ENCODE measurements around the gene LTC4S. TPM values are rescaled to one million over a fixed set of nuclear protein-coding genes. Genes with fewer than 3 reads are reported as not detected.
A peak's percentile ranks its signal among the peaks of the same experiment; 100 is the strongest.
"Not testable (repeated sequence)": the region's sequence is repeated elsewhere in the genome, so short reads cannot be mapped to it uniquely, and the experiment has no call there.

LTC4S gene
- total RNA-seq, 1 donor from 2014 or later = 2.6 TPM

DNA sequence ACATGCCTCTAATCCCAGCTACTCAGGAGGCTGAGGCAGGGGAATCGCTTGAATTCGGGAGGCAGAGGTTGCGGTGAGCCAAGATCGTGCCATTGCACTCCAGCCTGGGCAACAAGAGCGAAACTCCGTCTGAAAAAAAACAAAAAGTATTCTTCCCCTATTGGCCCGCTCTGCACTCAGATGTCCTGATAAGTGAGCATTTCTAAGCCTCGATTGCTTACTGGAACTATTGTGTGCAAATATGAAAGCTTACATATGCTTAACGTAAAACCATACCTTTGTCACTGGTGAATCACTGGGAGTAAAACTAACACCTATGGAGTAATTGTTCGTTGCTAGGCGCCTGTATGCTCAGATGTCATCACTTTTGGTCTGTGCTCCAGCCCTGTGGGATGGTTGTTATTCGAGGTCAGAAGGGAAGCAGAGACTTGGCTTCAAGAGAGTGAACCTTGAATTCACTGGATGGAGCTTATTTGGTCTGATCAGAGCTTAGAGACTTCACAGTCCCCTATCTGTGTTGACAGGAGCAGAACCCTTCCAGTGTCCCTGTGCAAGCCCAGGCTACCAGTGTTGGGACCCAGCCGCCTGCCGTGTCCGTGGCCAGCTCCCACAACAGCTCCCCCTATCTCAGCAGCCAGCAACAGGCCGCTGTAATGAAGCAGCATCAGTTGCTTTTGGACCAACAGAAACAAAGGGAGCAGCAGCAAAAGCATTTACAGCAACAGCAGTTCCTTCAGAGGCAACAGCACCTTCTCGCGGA, 25.3 kb upstream of the LTC4S start:
- ATAC-seq (peak; percentile 18), DNase-seq (ENCODE audit: low spot score) (no peak)

DNA sequence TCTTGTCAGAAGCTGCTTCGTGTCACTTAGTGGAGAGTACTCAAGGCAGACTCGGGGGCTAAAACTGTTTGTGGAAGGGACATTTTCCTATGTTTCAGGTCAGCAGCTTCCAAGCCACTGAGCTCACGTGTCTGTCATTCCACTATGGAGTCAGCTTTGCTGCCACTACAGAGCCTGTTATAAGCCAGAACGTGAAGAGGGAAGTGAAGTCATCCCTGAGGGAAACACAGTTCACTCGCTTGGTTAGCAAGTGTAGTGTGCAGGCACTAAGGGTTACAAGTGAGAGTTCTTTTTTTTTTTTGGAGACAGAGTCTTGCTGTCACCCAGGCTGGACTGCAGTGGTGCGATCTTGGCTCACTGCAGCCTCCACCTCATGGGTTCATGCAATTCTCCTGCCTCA, 24.5 kb upstream of the LTC4S start:
- no peak for DNase-seq (ENCODE audit: low spot score)
- no peak for ATAC-seq

DNA sequence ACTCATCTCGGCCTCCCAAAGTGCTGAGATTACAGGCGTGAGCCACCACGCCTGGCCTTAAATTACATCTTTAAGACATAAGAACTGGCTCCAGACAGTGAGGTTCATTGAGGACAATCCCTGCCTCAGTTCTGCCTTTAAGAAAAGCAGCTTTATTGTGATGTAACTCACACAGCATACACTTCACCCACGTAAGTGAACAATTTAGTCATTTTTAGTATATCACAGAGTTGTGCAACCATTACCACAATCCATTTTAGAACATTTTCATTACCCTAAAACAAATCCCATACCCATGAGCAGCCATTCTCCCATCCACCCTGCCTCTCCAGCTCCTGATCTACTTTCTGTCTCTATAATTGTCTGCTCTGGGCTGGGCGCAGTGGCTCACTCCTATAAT, 24.0 kb upstream of the LTC4S start:
- DNase-seq (ENCODE audit: low spot score) (no peak), ATAC-seq (no peak)

DNA sequence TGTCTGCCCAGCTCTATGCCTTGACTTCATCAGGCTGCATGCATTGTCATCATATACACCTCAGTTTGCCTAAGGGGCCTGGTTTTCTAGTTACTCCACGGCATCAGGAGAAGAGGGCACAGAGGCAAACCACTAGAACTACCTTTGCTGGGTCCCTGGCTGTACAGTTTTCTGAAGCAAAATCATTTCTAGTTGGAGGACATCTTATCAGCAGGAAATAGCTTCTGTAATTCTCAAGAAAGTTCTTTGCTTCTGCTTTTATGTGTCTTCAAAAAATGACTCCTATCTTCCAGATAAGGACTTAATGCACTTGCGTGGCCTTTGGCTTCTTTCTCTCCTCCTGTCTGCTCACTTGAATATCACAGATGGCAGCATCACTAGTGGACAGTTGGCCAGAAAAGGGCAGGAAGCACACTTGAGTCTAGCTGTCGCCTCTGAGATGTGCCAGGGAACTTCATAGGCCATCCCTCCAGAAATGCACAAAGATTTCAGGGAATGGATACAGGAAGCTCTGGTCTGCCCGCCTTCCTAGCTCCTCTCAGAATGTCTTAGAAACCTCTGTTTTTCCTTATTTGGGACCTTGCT, 22.4 kb upstream of the LTC4S start:
- DNase-seq (ENCODE audit: low spot score) (no peak), ATAC-seq (no peak)

DNA sequence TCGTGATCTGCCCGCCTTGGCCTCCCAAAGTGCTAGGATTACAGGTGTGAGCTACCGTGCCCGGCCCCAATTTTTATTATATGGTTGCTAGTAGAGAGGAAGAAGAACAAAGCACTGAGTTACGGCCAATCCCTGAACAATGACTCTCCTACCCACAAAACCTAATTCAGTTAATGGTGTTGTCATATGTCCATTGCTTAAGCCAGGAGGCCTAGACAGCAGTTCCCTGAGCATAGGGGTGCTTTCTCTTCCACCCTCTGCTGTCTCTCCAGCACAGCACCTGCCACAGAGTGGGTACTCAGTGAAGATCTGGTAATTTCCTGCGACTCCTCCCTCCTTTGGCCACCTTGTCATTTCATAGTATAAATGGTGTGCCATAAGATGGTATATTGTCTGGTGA, 21.4 kb upstream of the LTC4S start:
- ATAC-seq (no peak), DNase-seq (ENCODE audit: low spot score) (no peak)

DNA sequence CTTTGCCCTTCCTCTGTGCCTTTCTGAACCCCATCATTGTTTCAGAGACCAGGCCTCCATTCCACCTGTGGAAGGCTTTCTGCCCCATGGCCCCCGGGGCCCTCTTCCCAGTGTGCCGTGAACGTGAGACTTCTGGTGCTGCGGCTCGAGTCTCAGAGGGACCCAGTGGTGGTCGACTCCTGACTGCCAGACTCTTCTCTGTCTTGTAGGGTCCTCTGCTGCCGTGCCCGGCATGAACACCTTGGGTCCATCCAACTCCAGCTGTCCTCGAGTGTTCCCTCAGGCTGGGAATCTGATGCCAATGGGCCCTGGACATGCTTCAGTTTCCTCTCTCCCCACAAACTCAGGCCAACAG, 20.1 kb upstream of the LTC4S start:
- DNase-seq (ENCODE audit: low spot score) (no peak), ATAC-seq (no peak)

DNA sequence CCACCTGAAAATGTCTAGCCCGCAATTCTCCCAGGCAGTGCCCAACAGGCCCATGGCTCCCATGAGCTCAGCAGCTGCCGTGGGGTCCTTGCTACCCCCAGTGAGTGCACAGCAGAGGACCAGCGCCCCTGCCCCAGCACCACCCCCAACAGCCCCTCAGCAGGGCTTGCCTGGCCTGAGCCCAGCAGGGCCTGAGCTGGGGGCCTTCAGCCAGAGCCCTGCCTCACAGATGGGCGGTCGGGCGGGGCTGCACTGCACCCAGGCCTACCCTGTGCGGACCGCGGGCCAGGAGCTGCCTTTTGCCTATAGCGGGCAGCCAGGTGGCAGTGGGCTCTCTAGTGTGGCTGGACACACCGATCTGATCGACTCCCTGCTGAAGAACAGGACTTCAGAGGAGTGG, 19.3 kb upstream of the LTC4S start:
- no peak for ATAC-seq
- no peak for DNase-seq (ENCODE audit: low spot score)

DNA sequence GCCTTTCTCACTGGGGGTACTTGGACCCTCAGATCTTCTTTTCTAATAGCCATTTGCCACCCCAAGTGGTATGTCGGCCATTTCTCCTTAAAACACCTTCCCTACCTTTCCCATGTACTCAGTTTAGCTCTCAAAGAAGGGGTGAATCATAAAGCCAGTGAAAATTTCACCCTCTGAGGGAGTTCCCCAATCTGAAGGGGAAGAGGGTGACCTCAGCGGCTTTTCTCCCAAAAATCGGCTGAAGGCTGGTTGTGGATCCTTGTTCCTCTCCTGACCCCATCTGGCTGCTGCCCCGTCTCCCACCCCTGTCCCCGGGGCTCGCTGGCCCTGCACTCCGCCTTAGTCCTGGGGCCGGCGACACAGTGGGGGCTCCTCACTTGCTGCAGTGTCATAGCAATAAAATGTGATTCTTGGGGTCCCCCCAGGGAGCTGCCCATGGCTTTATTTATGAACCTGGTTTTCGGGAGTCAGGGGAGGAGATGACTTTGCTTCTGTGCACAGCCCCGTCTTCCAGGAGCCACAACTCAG, 17.3 kb upstream of the LTC4S start:
- no peak for ATAC-seq
- DNase-seq (ENCODE audit: low spot score) = no peak

DNA sequence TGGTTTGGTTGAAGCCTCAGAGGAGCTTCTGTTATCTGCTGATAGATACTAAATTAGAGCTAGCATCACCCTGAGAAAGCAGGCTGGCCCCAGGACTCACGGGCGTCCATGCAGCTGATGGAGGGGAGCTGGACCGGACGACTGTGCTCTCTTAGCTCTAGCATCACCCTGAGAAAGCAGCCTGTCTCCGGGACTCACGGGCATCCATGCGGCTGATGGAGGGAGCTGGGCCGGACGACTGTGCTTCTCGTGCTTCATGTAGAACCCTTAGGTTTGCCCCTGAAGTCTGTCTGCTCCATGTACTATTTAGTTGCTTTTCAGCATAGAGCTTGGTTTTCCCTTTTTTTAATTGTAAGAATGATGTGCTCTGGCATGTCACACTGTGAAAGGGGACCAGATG, 16.3 kb upstream of the LTC4S start:
- DNase-seq (ENCODE audit: low spot score) = no peak
- ATAC-seq = no peak

DNA sequence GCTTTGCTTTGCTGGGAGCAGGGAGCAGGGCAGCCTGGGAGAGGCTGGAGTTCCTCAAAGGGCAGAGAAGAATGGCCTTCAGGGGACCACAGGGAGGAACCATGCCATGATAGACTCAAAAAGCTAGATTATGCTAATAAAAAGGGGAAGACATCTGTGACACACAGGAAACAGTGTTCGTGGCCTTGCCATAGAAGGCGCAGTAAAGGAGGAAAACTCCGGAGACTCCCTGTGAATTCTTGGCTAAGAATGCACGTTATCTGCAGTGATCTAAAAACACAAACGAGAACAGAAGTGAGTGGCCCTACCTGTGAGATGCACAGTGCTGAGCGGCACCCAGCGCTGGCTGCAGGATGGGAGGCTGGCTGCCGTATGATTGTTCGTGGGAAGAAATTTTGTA, 15.9 kb upstream of the LTC4S start:
- no peak for DNase-seq (ENCODE audit: low spot score)
- peak; percentile 11 for ATAC-seq

DNA sequence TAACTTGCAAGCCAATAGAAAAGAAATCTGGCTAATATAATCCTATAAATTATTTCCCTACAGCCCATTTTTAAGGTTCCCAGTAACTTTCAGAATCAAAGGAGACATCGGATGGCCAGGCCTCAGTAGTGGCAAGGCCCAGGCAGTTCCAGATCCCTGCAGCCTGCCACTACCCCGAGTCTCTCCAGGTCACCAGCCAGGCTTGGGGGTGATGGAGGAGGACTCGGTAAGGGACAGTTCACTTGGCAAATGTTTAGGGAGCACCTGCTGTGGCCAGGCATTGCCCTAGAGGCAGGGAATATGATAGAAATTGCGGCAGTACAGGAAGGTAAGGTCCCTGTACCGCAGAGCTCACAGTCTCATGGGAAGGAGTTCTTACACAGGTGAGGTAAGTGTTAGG, 15.2 kb upstream of the LTC4S start:
- DNase-seq (ENCODE audit: low spot score) (no peak), ATAC-seq (no peak)

DNA sequence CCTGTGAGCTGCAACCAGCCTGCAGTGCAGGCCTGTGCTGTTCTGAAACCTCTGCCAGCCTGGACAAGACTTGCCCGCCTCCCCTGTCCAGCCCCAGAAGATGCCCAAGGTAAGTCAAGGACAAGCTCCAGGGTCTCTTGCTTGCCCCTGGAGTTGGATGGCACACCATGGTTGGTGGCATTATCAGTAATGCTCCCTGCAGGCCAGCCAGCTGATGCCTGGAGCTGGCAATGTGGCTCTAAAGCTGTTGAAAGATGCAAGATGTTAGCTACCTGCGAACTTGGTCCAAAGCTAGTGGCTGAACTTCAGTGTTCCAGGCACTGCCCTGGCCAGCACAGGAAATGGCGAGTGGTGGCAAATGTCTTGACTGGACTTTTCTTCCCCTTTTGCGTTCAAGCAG, 14.0 kb upstream of the LTC4S start:
- ATAC-seq = no peak
- no peak for DNase-seq (ENCODE audit: low spot score)

DNA sequence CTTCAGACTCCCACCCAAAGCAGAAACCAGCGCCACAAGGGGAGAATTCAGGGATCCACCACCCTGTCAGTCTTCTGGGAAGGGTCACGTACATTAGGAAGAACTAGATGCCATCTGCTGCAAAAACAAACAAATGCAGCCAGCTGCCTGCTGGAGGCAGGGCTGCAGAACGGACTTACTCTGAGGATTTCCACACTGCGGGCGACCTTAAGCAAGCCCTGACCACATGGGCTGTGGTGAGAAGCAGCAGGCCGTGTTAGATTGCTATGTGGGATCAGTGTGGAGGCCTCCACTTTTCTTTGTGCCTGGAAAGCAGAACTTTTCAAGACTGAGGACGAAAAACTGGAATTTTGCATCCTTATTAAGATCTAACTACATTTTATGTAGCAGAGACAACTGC, 13.4 kb upstream of the LTC4S start:
- DNase-seq (ENCODE audit: low spot score) (no peak), ATAC-seq (peak; percentile 13)

DNA sequence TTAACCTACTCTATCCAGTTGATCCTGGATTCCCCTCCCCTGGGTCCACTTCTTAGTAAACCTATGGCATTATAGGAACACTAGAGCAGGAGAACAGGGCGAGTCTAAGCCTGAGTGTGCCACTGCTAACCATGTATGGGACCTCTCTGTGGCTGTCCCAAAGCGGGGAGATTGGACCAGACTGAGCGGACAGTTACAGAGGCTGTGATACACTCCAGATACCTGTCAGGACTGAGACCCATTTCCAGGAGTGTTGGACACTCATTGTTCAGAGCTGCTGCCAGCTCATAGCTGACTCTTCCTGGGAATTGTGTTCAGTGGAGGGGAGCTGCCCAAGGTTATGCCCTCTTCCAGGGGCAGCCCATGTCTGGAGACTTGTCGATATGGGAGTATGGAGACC, 11.9 kb upstream of the LTC4S start:
- no peak for ATAC-seq
- DNase-seq (ENCODE audit: low spot score) = no peak

DNA sequence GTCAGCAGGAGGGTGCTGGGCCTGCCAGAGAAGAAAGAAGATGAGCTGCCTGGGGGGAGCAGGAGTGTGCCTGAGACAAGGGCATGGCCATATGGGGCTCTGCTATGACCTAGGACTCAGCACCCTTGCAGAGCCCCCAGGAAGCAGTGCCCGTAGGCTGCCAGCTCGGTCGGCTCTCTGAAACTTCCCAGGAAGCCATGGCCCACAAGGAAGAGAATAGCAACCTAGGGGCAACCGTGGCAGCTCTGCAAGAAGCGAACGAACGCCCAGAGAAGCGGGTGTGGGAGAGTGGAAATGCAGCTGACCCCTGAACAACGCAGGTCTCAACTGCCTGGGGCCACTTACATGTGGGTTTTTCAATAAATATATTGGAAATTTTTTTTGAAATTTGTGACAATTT, 10.7 kb upstream of the LTC4S start:
- ATAC-seq (no peak), DNase-seq (ENCODE audit: low spot score) (no peak)

DNA sequence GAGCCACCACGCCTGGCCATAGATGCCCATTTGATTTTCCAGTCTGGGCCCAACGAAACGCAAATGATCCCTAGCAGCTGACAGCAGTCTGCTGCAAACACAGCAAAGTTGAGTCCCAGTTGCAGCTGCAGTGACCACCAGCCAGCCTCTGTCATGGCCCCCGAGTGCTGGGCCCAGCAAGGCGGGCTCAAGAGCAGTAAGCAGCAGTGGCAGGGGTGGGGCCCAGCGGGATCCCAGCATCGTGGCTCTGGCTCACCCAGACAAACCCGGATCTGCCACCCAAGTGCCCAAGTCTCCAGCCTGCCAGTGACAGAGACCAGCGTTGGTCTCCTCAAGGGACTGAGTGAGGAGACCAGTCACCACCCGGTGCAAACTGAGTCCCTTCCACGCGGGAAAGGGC, 6.9 kb upstream of the LTC4S start:
- DNase-seq (ENCODE audit: low spot score) (no peak), ATAC-seq (no peak)

DNA sequence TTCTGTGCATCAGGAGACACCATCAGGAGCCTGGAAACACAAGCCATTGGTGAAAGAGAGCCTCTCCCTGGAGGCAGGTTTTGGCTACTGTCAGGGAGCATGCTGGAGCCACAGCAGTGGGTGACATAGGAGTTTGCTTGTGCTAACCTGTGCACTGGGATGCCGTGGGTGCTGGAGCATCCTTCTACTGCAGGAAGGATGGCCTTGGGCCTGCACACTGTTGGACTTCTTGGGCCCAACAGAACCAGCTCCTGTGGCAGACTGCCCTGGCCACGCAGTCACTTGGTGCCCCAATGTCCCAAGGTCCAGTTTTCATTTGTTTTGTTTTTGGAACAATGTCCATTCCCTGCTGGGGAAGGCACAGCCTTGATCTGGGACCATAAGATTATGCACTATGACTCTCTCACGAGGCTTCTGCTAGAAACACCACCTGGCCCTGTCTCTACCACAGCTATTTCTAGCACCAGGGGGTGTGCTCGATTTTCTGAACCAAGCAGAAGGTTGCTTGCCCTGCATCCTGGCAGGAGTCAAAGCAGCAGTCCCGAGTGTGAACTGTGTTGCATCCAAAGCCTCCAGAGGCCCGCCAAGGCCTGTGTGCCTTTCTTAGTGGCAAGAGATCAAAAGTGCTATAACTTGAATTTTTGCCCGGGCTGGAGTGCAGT, 5.5 kb upstream of the LTC4S start:
- ATAC-seq = peak; percentile 24
- DNase-seq (ENCODE audit: low spot score) = no peak

DNA sequence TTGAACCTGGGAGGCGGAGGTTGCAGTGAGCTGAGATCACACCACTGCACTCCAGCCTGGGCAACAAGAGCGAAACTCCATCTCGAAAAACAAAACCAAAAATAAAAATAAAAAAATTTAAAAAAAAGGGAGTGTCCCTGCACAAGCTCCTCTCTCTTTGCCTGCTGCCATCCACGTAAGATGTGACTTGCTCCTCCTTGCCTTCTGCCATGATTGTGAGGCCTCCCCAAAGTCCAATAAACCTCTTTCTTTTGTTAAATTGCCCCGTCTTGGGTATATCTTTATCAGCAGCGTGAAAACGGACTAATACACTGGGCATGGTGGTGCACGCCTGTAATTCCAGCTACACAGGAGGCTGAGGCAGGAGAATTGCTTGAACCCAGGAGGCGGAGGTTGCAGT, 4.5 kb upstream of the LTC4S start:
- not testable (repeated sequence) for ATAC-seq; DNase-seq (ENCODE audit: low spot score)

DNA sequence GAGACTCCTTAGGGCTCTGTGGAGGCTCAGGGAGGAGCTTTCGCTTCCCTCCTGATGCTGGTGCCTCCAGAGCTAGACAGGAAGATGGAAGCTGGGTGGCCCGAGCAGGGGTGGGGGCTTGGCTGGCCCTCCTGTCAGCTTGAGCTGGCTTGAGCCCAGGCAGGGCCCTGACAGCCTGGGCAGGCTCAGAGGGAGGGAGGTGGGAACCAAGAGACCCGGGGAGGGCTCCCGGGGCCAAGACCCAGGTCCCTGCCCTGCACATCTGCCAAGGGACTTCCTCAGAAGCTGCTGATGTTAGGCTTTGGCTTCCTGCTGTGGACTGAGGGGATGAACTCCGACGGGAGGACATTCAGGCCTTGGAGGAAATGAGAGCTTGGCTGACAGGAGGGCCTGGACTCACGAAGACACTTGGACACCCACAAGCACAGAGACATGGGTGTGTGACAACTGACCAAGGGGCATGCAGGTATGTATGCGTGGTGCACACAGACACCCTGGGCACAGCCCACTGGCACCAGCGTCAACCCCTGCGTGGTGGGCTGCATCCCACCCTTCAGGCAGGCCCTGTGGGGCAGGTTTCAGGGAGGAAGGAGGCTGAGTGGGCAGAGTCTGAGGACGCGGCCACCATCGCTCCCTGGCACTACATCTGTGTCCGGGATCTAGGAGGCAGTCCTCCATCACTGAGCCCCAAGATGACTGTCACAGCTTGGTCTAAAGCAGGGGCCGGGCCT, 1.7 kb upstream of the LTC4S start:
- ATAC-seq = no peak
- DNase-seq (ENCODE audit: low spot score) = no peak

DNA sequence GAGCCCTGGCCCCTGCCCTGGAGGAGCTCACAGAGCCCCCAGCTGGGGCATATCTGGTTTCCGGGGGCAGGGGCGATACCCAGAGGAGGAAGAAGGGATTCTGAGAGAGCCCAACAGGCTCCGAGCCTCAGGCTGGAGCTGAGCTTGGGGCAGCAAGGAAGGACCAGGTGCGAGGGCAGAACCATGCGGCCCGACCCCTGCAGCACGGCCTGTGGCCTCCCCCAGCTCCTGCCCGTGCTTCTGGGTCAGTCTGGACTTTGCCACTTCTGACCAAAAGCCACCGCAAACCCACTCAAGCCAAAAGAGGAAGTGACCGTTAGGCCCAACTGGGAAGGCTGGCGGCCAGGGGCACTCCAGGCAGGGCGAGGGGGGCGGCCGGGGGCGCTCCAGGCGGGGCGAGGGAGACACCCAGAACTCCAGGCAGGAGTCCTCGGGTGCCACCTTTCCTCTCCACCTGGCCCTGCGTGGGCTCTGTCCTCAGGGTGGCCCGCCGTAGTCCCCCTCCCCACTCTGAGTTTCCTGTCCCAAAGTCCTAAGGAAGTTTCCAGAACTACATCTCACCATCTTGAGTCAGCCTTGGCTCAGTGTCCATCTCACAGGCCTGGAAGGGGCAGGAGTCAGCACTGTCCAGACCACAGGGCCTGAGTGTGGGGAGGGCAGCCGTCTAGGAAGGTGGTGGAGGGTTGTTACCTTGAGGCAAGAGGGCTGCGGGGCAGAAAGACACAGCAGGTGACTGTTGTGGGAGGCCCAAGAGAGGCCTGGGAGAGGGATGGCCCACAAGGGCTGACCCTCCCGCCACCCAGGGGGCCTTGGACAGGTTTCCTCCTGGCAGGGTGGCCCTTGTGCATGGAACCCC, 946 bp upstream of the LTC4S start:
- DNase-seq (ENCODE audit: low spot score) = no peak
- ATAC-seq = no peak

DNA sequence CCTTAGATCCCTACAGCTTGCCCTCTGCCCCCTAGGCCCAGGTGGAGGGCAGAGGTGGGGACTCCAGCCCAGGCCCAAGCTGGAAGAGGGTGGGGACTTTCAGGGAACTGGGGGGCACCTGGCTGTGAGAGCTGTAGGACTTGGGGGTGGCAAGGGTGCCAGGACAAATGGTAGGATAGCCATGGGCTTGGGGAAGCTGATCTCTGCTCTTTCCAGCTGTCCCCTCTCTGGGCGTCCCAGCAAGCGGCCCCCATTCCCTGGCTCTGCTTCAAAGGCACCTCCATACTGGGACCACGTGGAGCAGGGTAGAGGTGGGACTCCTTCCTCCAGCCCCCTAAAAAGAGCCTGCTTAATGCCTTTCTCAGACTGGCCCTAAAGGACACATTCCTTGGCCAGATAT, 385 bp downstream of the LTC4S start:
- no peak for DNase-seq (ENCODE audit: low spot score)
- ATAC-seq = no peak
